OCI-LY7 (cell line): Measurements from ENCODE around the gene ASXL1. TPM values are rescaled to one million over a fixed set of nuclear protein-coding genes. Genes with fewer than 3 reads are reported as not detected.

Experiments
- BruUV-seq: library from RNA; stranded (reverse); fragments of 400-500 nt; replicated peaks from 2 replicates; lab custom pipeline; 2021; lab: Mats Ljungman, UMichigan
- CTCF ChIA-PET: fragments of 300-600 bp; sonication (Branson Sonifier 250); formaldehyde crosslinking; loops from one replicate; lab custom pipeline; 2022; ENCODE audit warnings: antibody characterized with exemption; ENCODE audit not compliant: unreplicated experiment; lab: Charles Lee
- POLR2A ChIA-PET: fragments of 300-600 bp; sonication (Branson Sonifier 250); formaldehyde crosslinking; loops from one replicate; lab custom pipeline; 2022; ENCODE audit warnings: antibody characterized with exemption; lab: Charles Lee
- DNase-seq: peaks from one replicate; pipeline ENCODE4 v3.0.0-alpha.2; 2015; ENCODE audit warnings: low spot score
- H2AFZ ChIP-seq: fragments of 200-600 bp; sonication (generic), shearing (Covaris generic); 2 replicates; pipeline ENCODE4 v1.6.1; 2014; ENCODE audit warnings: mild to moderate bottlenecking, antibody characterized with exemption, low read length, moderate library complexity
- H3K27ac ChIP-seq: fragments of 200-600 bp; sonication (generic); 2 replicates; pipeline ENCODE4 v1.5.1; 2014; ENCODE audit warnings: mixed run types, low read depth, mild to moderate bottlenecking, moderate library complexity, low read length, inconsistent platforms; ENCODE audit not compliant: poor library complexity, severe bottlenecking
- H3K36me3 ChIP-seq: fragments of 200-600 bp; sonication (generic); 2 replicates; pipeline ENCODE4 v1.6.1; 2014; ENCODE audit warnings: mild to moderate bottlenecking, antibody characterized with exemption, low read length, moderate library complexity, mixed read lengths; ENCODE audit not compliant: insufficient read depth
- H3K4me1 ChIP-seq: fragments of 200-600 bp; sonication (generic); 2 replicates; pipeline ENCODE4 v1.5.1; 2014; ENCODE audit warnings: mild to moderate bottlenecking, low read length; ENCODE audit not compliant: insufficient read depth, poor library complexity, severe bottlenecking
- H3K4me2 ChIP-seq: fragments of 200-600 bp; sonication (generic); 2 replicates; pipeline ENCODE4 v1.6.1; 2014; ENCODE audit warnings: mild to moderate bottlenecking, low read length
- H3K4me3 ChIP-seq: fragments of 200-600 bp; sonication (generic); 2 replicates; pipeline ENCODE4 v1.5.1; 2014; ENCODE audit warnings: mild to moderate bottlenecking, low read depth, low read length; ENCODE audit not compliant: poor library complexity, severe bottlenecking
- H3K79me2 ChIP-seq: fragments of 200-600 bp; sonication (generic); 2 replicates; pipeline ENCODE4 v1.6.1; 2016; ENCODE audit warnings: low read depth, mild to moderate bottlenecking, low read length, moderate library complexity, mixed read lengths; ENCODE audit not compliant: insufficient read depth
- H3K9me2 ChIP-seq: fragments of 200-600 bp; sonication (generic); 2 replicates; pipeline ENCODE4 v1.6.1; 2016; ENCODE audit warnings: mild to moderate bottlenecking, low read length, mixed read lengths; ENCODE audit not compliant: insufficient read depth
- H3K9me3 ChIP-seq: fragments of 200-600 bp; sonication (generic); 2 replicates; pipeline ENCODE4 v1.6.1; 2014; ENCODE audit warnings: mild to moderate bottlenecking, mixed run types, low read length, mixed read lengths
- H4K20me1 ChIP-seq: fragments of 200-600 bp; sonication (generic); 2 replicates; pipeline ENCODE4 v1.6.1; 2014; ENCODE audit warnings: mild to moderate bottlenecking, antibody characterized with exemption, low read length, moderate library complexity, mixed read lengths; ENCODE audit not compliant: insufficient read depth
- EZH2phosphoT487 ChIP-seq: fragments of 200-600 bp; sonication (generic); IDR thresholded peaks from 2 replicates; pipeline ENCODE4 v1.6.1; 2018; ENCODE audit warnings: low read depth, borderline replicate concordance, mild to moderate bottlenecking, mixed run types, antibody characterized with exemption, low read length, moderate library complexity, mixed read lengths
- intact Hi-C: fragments of 100-400 bp; cut with micrococcal nuclease; formaldehyde crosslinking; loops from one replicate; pipeline ENCODE4 v1.10.0; 2022; ENCODE audit not compliant: unreplicated experiment
- total RNA-seq, 2 experiments: library from RNA; depleted of rRNA in 1 of 2; stranded (reverse); fragments of >200 nt in 1 of 2; shearing (Covaris generic) in 1 of 2; gene quantifications; 2 replicates each; pipeline ENCODE4 v1.2.3, GENCODE V29; 2014 to 2022
- TF ChIP-seq, protein P1 (sequence below): fragments of 200-600 bp; sonication (generic); conservative IDR thresholded peaks from 2 replicates; pipeline ENCODE4 v1.5.1; 2014; ENCODE audit warnings: mild to moderate bottlenecking, antibody characterized with exemption, low read length, moderate library complexity, mixed read lengths

Gene ASXL1
- total RNA-seq, 2 experiments from 2014 or later: 84.7 to 122 TPM

DNA sequence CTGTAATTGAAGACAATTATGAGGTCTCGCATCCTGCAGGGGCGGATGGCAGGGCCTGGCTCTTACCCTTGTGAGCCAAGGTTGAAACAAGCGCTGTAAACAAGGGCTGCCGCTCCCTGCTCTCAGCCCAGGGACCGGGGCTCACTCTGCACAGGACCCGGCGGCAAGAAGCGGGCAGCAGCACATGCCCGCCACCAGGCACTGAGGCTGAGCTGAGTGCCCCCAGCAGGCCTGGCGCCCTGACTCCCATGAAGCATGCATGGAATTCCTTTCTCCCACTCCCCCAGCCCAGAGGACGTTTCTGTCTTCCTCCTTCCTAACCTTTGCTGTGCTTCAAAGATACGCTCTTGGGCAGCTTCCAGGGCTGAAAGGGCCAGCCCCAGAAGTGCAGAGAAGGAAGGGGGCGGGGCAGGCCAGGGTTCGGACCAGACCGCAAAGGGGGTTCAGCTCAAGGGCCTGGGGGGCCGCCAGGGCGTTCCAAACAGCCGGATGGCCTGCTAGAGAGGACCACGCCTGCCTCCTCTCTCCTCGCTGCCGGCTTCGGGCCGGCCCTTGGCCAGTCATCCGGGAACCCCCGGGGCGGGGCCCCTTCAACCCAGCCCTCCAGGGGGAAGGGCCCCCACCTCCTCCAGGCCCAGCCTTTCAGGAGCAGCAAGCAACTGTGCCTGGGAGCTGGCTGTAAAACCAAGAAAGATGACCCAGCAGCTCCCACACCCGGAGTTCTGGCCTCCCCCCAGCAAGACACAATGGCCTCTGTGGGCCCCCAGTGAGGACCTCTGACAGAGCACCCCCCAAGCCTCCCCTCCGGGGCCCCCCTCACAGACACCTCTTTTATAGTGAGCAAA, 117.1 kb downstream of the ASXL1 start:
- no peak for TF ChIP-seq EZH2phosphoT487
- TF ChIP-seq, protein P1, sequence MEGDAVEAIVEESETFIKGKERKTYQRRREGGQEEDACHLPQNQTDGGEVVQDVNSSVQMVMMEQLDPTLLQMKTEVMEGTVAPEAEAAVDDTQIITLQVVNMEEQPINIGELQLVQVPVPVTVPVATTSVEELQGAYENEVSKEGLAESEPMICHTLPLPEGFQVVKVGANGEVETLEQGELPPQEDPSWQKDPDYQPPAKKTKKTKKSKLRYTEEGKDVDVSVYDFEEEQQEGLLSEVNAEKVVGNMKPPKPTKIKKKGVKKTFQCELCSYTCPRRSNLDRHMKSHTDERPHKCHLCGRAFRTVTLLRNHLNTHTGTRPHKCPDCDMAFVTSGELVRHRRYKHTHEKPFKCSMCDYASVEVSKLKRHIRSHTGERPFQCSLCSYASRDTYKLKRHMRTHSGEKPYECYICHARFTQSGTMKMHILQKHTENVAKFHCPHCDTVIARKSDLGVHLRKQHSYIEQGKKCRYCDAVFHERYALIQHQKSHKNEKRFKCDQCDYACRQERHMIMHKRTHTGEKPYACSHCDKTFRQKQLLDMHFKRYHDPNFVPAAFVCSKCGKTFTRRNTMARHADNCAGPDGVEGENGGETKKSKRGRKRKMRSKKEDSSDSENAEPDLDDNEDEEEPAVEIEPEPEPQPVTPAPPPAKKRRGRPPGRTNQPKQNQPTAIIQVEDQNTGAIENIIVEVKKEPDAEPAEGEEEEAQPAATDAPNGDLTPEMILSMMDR: no peak
- no peak overlapping the region for H2AFZ ChIP-seq
- H3K4me1 ChIP-seq: no peaks in the 10 kb centered on the region
- CTCF ChIA-PET: no interaction called here
- no peaks in the 10 kb centered on the region for H3K79me2 ChIP-seq
- H3K4me2 ChIP-seq: no peak overlapping the region
- POLR2A ChIA-PET: interaction anchor here (0.7 kb wide), 1 partner anchor 29 kb away, joined by 3 read pairs; no protein-coding TSS in a partner anchor
- no peak overlapping the region for H3K4me3 ChIP-seq
- no TSS peak for BruUV-seq
- H3K9me2 ChIP-seq: no peaks in the 10 kb centered on the region
- H3K9me3 ChIP-seq: no peaks in the 10 kb centered on the region
- H3K27ac ChIP-seq: no peak overlapping the region
- intact Hi-C loops: no loop called here
- no peaks in the 10 kb centered on the region for H3K36me3 ChIP-seq
- no peaks in the 10 kb centered on the region for H4K20me1 ChIP-seq
- DNase-seq: no peak

DNA sequence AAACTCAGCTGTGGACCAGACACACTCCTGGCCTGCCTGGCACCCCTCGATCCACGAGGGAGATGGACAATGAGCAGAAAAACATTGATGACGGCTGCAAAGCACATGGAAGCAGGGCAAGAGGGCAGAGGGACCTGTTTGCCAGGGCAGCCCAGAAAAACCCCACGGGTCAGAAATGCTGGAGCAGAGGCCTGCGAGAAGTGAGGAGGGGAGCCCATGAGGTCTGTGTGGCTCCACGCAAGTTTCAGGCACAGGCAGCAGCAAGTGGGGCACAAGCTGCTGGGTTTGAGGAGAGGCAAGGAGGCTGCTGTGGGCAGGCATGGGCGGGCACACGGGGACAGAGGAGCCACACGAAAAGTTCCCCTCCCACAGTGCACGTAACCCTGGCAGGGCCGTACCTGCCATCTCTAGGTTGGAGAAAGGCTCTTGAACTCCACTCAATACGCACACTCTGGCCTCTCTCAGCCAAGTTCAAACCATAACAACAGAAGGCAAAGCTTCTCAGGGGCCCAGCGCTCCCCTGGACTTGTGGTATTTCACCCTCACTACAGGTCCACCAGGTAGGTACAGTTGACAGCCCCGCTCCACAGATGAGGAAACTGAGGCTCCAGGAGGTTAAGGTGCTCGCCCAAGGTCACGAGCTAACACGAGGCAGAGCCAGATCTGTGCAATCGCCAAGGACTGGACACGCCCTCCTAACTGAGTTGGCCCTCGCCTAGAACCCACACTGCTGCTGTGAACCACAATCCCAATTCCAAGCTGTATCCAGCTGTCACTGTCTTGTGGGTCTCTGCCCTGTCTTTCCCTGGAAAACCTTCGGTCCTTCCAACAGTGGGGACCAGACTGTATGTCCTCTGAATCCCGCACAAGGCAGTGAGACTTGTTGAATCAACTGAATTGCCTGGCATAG, 118.8 kb downstream of the ASXL1 start:
- H3K79me2 ChIP-seq: no peaks in the 10 kb centered on the region
- ChIA-PET POLR2A (no interaction called here), CTCF (no interaction called here)
- DNase-seq: no peak
- H3K4me1 ChIP-seq: no peaks in the 10 kb centered on the region
- no peak overlapping the region for H3K4me2 ChIP-seq
- H4K20me1 ChIP-seq: no peaks in the 10 kb centered on the region
- no TSS peak for BruUV-seq
- H3K4me3 ChIP-seq: no peak overlapping the region
- H3K36me3 ChIP-seq: no peaks in the 10 kb centered on the region
- no peak overlapping the region for H2AFZ ChIP-seq
- H3K9me2 ChIP-seq: no peaks in the 10 kb centered on the region
- intact Hi-C loops: no loop called here
- H3K9me3 ChIP-seq: no peaks in the 10 kb centered on the region
- TF ChIP-seq, protein P1: no peak
- TF ChIP-seq EZH2phosphoT487: no peak
- H3K27ac ChIP-seq: no peak overlapping the region
